IMR-90 (cell line): Measurements from ENCODE around the gene ANKRD22. TPM values are rescaled to one million over a fixed set of nuclear protein-coding genes. Genes with fewer than 3 reads are reported as not detected.

ENCODE experiments used
- ATAC-seq: fragments of 200-7000 bp; cut with Tn5 transposase; 2 replicates; pipeline ENCODE4 v1.9.1; 2020; ENCODE audit warnings: low read depth, mild to moderate bottlenecking, moderate library complexity
- BruUV-seq: library from RNA; stranded (reverse); fragments of 400-500 nt; replicated peaks from 2 replicates; lab custom pipeline; 2021; lab: Mats Ljungman, UMichigan
- CTCF ChIA-PET: fragments of 300-600 bp; formaldehyde crosslinking; extraction: SDS; loops from one replicate; lab custom pipeline; 2021; ENCODE audit warnings: antibody characterized with exemption; lab: Yijun Ruan, JAX
- POLR2A ChIA-PET: fragments of 300-600 bp; sonication (Branson Sonifier 250); formaldehyde crosslinking; loops from one replicate; lab custom pipeline; 2022; ENCODE audit warnings: antibody characterized with exemption; ENCODE audit not compliant: unreplicated experiment; lab: Charles Lee
- DNase-seq: peaks from one replicate; pipeline ENCODE4 v3.0.0; 2013
- H2AFZ ChIP-seq: replicated peaks from 2 replicates; pipeline ENCODE3; 2013; ENCODE audit warnings: low read length, mild to moderate bottlenecking; ENCODE audit not compliant: poor library complexity
- H2AK5ac ChIP-seq: 2 replicates; pipeline ENCODE4 v1.6.1; 2013; ENCODE audit warnings: low read depth, low read length, inconsistent platforms
- H2AK9ac ChIP-seq: replicated peaks from 2 replicates; pipeline ENCODE3; 2013; ENCODE audit warnings: mild to moderate bottlenecking, low read depth, low read length, moderate library complexity; ENCODE audit not compliant: poor library complexity
- H2BK120ac ChIP-seq: 2 replicates; pipeline ENCODE4 v1.6.1; 2013; ENCODE audit warnings: low read depth, low read length, inconsistent platforms
- H2BK15ac ChIP-seq: 3 replicates; pipeline ENCODE4 v1.6.1; 2013; ENCODE audit warnings: low read depth, low read length, inconsistent platforms
- H2BK20ac ChIP-seq: 2 replicates; pipeline ENCODE4 v1.6.1; 2013; ENCODE audit warnings: low read depth, mild to moderate bottlenecking, inconsistent platforms, low read length, moderate library complexity
- H2BK5ac ChIP-seq: 2 replicates; pipeline ENCODE4 v1.6.1; 2013; ENCODE audit warnings: mild to moderate bottlenecking, low read depth, low read length, inconsistent platforms; ENCODE audit not compliant: poor library complexity, severe bottlenecking
- H3K14ac ChIP-seq: replicated peaks from 2 replicates; pipeline ENCODE4 v1.6.1; 2013; ENCODE audit warnings: low read depth, low read length, inconsistent platforms
- H3K18ac ChIP-seq: 2 replicates; pipeline ENCODE4 v1.6.1; 2013; ENCODE audit warnings: low read depth, low read length, control low read depth
- H3K23ac ChIP-seq: 2 replicates; pipeline ENCODE4 v1.6.1; 2013; ENCODE audit warnings: low read depth, low read length, inconsistent platforms
- H3K27ac ChIP-seq: 2 replicates; pipeline ENCODE4 v1.5.1; 2013; ENCODE audit warnings: mild to moderate bottlenecking, control low read depth, low read length; ENCODE audit not compliant: insufficient read depth
- H3K27me3 ChIP-seq: 2 replicates; pipeline ENCODE4 v1.6.1; 2013; ENCODE audit warnings: low read length; ENCODE audit not compliant: control insufficient read depth, insufficient read depth
- H3K36me3 ChIP-seq: 2 replicates; pipeline ENCODE4 v1.6.1; 2013; ENCODE audit warnings: low read length, mixed read lengths; ENCODE audit not compliant: control insufficient read depth, insufficient read depth
- H3K4ac ChIP-seq: 2 replicates; pipeline ENCODE4 v1.6.1; 2013; ENCODE audit warnings: low read depth, low read length, inconsistent platforms
- H3K4me1 ChIP-seq: 2 replicates; pipeline ENCODE4 v1.6.1; 2013; ENCODE audit warnings: low read length, mixed read lengths; ENCODE audit not compliant: control insufficient read depth, insufficient read depth
- H3K4me2 ChIP-seq: 2 replicates; pipeline ENCODE4 v1.6.1; 2013; ENCODE audit warnings: low read depth, mild to moderate bottlenecking, control low read depth, low read length, moderate library complexity
- H3K4me3 ChIP-seq: 2 replicates; pipeline ENCODE4 v1.5.1; 2013; ENCODE audit warnings: low read depth, mild to moderate bottlenecking, control low read depth, low read length, moderate library complexity; ENCODE audit not compliant: insufficient read depth
- H3K56ac ChIP-seq: 2 replicates; pipeline ENCODE4 v1.6.1; 2013; ENCODE audit warnings: low read length, inconsistent platforms; ENCODE audit not compliant: insufficient read depth; ENCODE audit errors: extremely low read depth
- H3K79me1 ChIP-seq, 2 experiments: 2 replicates each; pipeline ENCODE4 v1.6.1; 2013; ENCODE audit warnings: low read length in 2 of 2, inconsistent platforms in 1 of 2, low read depth in 1 of 2
- H3K9ac ChIP-seq: 2 replicates; pipeline ENCODE4 v1.6.1; 2013; ENCODE audit warnings: low read depth, low read length, control low read depth
- H3K9me1 ChIP-seq: 2 replicates; pipeline ENCODE4 v1.6.1; 2013; ENCODE audit warnings: low read length, inconsistent platforms; ENCODE audit not compliant: insufficient read depth
- H3K9me3 ChIP-seq: 2 replicates; pipeline ENCODE4 v1.6.1; 2013; ENCODE audit warnings: low read length; ENCODE audit not compliant: control insufficient read depth, insufficient read depth
- H4K20me1 ChIP-seq: 2 replicates; pipeline ENCODE4 v1.6.1; 2013; ENCODE audit warnings: low read length, inconsistent platforms; ENCODE audit not compliant: insufficient read depth
- H4K5ac ChIP-seq: 2 replicates; pipeline ENCODE4 v1.6.1; 2013; ENCODE audit warnings: mild to moderate bottlenecking, low read depth, low read length, control low read depth
- H4K8ac ChIP-seq, 2 experiments: 2 replicates each; pipeline ENCODE4 v1.6.1; 2013; ENCODE audit warnings: low read depth in 2 of 2, low read length in 2 of 2, control low read depth in 1 of 2, inconsistent platforms in 1 of 2
- H4K91ac ChIP-seq: 2 replicates; pipeline ENCODE4 v1.6.1; 2013; ENCODE audit warnings: low read depth, low read length, inconsistent platforms; ENCODE audit not compliant: insufficient read depth
- CEBPB ChIP-seq: IDR thresholded peaks from 2 replicates; pipeline ENCODE4 v1.6.1; 2012; ENCODE audit warnings: low read depth, low read length, improper control_type of control experiment
- MAFK ChIP-seq: IDR thresholded peaks from 2 replicates; pipeline ENCODE4 v1.6.1; 2012; ENCODE audit warnings: low read depth, low read length, improper control_type of control experiment
- MAZ ChIP-seq: IDR thresholded peaks from 2 replicates; pipeline ENCODE4 v1.6.1; 2012; ENCODE audit warnings: low read depth, mild to moderate bottlenecking, low read length, improper control_type of control experiment, moderate library complexity, borderline replicate concordance
- dilution Hi-C: fragments of 300-500 bp; cut with HindIII; formaldehyde crosslinking; loops from one replicate; pipeline ENCODE4 v1.14.3; 2018; ENCODE audit warnings: low sequenced_read_pairs; ENCODE audit not compliant: unreplicated experiment
- in situ Hi-C: fragments of 300-500 bp; cut with MboI; formaldehyde crosslinking; loops from 3 replicates; pipeline ENCODE4 v1.14.3; 2019; ENCODE audit warnings: low sequenced_read_pairs, inconsistent platforms, mixed read lengths
- intact Hi-C: fragments of 100-400 bp; cut with micrococcal nuclease; formaldehyde crosslinking; loops from 2 replicates; pipeline ENCODE4 v1.10.0; 2022
- polyA plus RNA-seq, 3 experiments: library from polyadenylated mRNA; depleted of rRNA; stranded (reverse); fragments of >200 nt; gene quantifications; 2 replicates each; pipeline ENCODE4 v1.2.3, GENCODE V29; 2012; ENCODE audit warnings: low replicate concordance in 1 of 3
- total RNA-seq: library from RNA; depleted of rRNA; stranded (reverse); fragments of >200 nt; gene quantifications from 2 replicates; pipeline ENCODE4 v1.2.3, GENCODE V29; 2012

ANKRD22 gene
- total and polyA plus RNA-seq, 2 of the 4 experiments (the other 2 are of a cell fraction) = not detected

GRCh38 chr10:88870089-88870488 lies 18.4 kb upstream of the ANKRD22 start:
- no peak overlapping the region for H2BK120ac ChIP-seq
- no peaks in the 10 kb centered on the region for H3K9me3 ChIP-seq
- no peak overlapping the region for H4K8ac ChIP-seq
- no peak overlapping the region for H3K4ac ChIP-seq
- H2AFZ ChIP-seq = no peak overlapping the region
- ChIA-PET CTCF (interaction anchor here (1.1 kb wide), 1 partner anchor 63 kb away, joined by 4 read pairs; no protein-coding TSS in a partner anchor), POLR2A (no interaction called here)
- H3K27ac ChIP-seq = no peak overlapping the region
- no peak overlapping the region for H2BK20ac ChIP-seq
- no peak overlapping the region for H3K4me3 ChIP-seq
- H3K79me1 ChIP-seq = no peaks in the 10 kb centered on the region
- no peaks in the 10 kb centered on the region for H3K9me1 ChIP-seq
- no peak overlapping the region for H3K23ac ChIP-seq
- BruUV-seq = no TSS peak
- no peak overlapping the region for H2BK15ac ChIP-seq
- H2BK5ac ChIP-seq = peak overlapping the region; percentile 5
- H3K36me3 ChIP-seq = no peaks in the 10 kb centered on the region
- no peak overlapping the region for H2AK5ac ChIP-seq
- in situ Hi-C loops (no loop called here), dilution Hi-C loops (no loop called here), intact Hi-C loops (no loop called here)
- no peak overlapping the region for H3K18ac ChIP-seq
- TF ChIP-seq CEBPB (no peak), MAZ (no peak), MAFK (no peak)
- H3K4me1 ChIP-seq = no peaks in the 10 kb centered on the region
- H4K91ac ChIP-seq = no peak overlapping the region
- H3K4me2 ChIP-seq = peak overlapping the region; percentile 22
- DNase-seq (no peak), ATAC-seq (no peak)
- no peak overlapping the region for H3K9ac ChIP-seq
- no peak overlapping the region for H2AK9ac ChIP-seq
- H4K5ac ChIP-seq = peak overlapping the region; percentile 4; the same call in 1 of the 2 replicates
- no peak overlapping the region for H3K56ac ChIP-seq
- no peaks in the 10 kb centered on the region for H4K20me1 ChIP-seq
- no peak overlapping the region for H3K14ac ChIP-seq
- no peaks in the 10 kb centered on the region for H3K27me3 ChIP-seq
